SKM-1 treated with dmso at 0.1 percent for 144 hours (cell line): ENCODE results near the gene POLN.

Experiments used
- DNase-seq: peaks from one replicate; lab custom pipeline; 2025; ENCODE audit not compliant: unreplicated experiment; lab: John Stamatoyannopoulos, UW

The POLN gene

GRCh38 chr4:2252530-2253091, 10.7 kb upstream of the POLN start:
- no peak for DNase-seq

- DNase-seq = no peak
These were observed 10.0 kb upstream of the POLN start for GRCh38 chr4:2251795-2252529.

GRCh38 chr4:2251073-2251794, 9.3 kb upstream of the POLN start:
- no peak for DNase-seq

- DNase-seq = no peak
These were observed 8.6 kb upstream of the POLN start for GRCh38 chr4:2250357-2251072.

GRCh38 chr4:2249526-2250356, 7.8 kb upstream of the POLN start:
- DNase-seq = no peak

- no peak for DNase-seq
These were observed 6.9 kb upstream of the POLN start for GRCh38 chr4:2248821-2249261.

- DNase-seq = no peak
These were observed 6.3 kb upstream of the POLN start for GRCh38 chr4:2248044-2248780.

GRCh38 chr4:2247128-2248043, 5.5 kb upstream of the POLN start:
- DNase-seq = no peak

- no peak for DNase-seq
These were observed 4.6 kb upstream of the POLN start for GRCh38 chr4:2246384-2247127.

GRCh38 chr4:2245787-2246275, 3.9 kb upstream of the POLN start:
- DNase-seq = no peak

- no peak for DNase-seq
These were observed 3.3 kb upstream of the POLN start for GRCh38 chr4:2245057-2245786.

GRCh38 chr4:2243681-2244380, 1.9 kb upstream of the POLN start:
- DNase-seq = peak; percentile 78

GRCh38 chr4:2241003-2241402, 918 bp downstream of the POLN start:
- no peak for DNase-seq

- no peak for DNase-seq
These were observed 4.8 kb downstream of the POLN start for GRCh38 chr4:2236944-2237666.

GRCh38 chr4:2231082-2231481, 10.8 kb downstream of the POLN start:
- DNase-seq = no peak

GRCh38 chr4:2226261-2226660, 15.7 kb downstream of the POLN start:
- no peak for DNase-seq
